H54 (cell line): ENCODE measurements around the gene PLSCR3.

Source experiments
- DNase-seq: peaks from one replicate; pipeline ENCODE4 v3.0.0; 2011; ENCODE audit warnings: low spot score, mixed read lengths; ENCODE audit not compliant: insufficient read length
- FAIRE-seq: peaks from 3 replicates; lab custom pipeline; 2011; peaks lifted over from hg19 to GRCh38; lab: Jason Lieb, UNC
- POLR2A ChIP-seq: IDR thresholded peaks from 2 replicates; pipeline ENCODE4 v1.6.1; 2011; ENCODE audit warnings: low read depth, mild to moderate bottlenecking, low read length

The PLSCR3 gene

GRCh38 chr17:7351665-7352502 is 42.4 kb downstream of the PLSCR3 start, which contains the start of gene KCTD11:
Gene KCTD11 (plus strand): TSS chr17:7352162.
- DNase-seq (peak; percentile 94), FAIRE-seq (no peak)
- TF ChIP-seq POLR2A: peak; percentile 71

DNA sequence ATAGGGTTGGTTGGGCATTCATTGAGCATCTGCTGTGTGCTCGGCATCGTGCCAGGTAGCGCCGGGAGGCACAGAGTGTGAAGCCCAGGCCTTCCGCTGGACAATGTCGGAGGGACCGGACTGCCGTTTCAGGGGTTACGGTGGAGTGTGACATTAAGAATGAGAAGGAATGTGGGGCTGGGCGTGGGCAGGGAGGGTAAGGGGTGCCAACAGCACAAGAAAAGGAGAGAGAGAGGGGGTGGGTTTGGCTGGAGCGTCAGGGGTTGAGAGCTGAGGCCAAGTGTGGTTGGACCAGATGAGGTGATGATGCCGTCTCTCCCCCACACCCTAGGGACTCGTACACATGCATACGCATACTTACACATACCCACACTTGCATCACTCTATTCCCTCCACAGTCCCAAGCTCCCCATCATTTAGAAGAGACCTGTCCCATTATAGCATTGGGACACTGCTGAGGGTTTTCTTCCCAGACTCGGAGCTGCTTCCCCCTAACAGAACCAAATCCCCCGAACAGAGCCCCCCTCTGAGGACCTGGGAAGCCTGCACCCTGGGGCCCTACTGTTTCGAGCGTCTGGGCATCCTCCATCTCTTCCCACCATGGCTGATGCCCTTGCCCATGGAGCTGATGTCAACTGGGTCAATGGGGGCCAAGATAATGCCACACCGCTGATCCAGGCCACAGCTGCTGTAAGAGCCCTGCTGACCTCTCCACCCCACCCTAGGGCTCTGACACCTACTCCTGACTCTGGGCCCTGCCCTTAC is 45.7 kb downstream of the PLSCR3 start:
- FAIRE-seq (no peak), DNase-seq (no peak)
- no peak for TF ChIP-seq POLR2A

GRCh38 chr17:7347630-7348477 is 46.5 kb downstream of the PLSCR3 start:
- DNase-seq (no peak), FAIRE-seq (no peak)
- no peak for TF ChIP-seq POLR2A

DNA sequence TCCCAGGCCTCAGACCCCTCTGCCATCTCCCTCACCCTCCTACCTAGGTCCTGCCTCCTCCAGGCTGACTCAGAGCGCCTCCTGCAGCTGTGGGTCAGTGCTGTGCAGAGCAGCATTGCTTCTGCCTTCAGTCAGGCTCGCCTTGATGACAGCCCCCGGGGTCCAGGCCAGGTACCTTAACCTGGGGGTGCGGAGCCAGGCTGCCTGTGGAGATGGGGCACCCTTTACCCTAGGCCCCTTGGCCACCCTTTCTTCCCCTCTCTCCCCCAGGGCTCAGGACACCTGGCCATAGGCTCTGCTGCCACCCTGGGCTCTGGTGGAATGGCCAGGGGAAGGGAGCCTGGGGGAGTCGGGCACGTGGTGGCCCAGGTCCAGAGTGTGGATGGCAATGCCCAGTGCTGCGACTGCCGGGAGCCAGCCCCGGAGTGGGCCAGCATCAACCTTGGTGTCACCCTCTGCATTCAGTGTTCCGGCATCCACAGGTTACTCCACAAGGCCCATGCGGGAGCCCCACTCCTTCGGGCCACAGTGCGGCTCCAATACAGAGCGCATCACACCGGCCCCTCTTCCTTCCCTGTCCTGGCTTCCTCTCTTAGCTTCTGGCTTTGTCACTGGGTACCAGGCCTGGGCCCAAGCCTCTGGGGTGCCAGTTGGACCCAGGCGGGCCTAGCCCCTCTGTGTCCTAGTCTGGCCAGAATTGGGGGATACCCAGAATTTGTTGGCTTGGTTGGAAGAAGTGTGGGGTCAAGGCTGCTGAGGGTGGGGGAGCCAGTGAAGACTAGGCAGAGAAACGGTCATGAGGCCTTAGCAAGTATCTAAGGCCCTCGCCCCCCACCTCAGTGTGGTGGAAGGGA is 47.3 kb downstream of the PLSCR3 start:
- no peak for TF ChIP-seq POLR2A
- no peak for DNase-seq
- no peak for FAIRE-seq

- FAIRE-seq: no peak
- DNase-seq: no peak
- TF ChIP-seq POLR2A: no peak
Observed at GRCh38 chr17:7343250-7343649, 51.1 kb downstream of the PLSCR3 start.

GRCh38 chr17:7341842-7342241 is 52.5 kb downstream of the PLSCR3 start:
- TF ChIP-seq POLR2A: no peak
- FAIRE-seq: no peak
- DNase-seq: no peak

DNA sequence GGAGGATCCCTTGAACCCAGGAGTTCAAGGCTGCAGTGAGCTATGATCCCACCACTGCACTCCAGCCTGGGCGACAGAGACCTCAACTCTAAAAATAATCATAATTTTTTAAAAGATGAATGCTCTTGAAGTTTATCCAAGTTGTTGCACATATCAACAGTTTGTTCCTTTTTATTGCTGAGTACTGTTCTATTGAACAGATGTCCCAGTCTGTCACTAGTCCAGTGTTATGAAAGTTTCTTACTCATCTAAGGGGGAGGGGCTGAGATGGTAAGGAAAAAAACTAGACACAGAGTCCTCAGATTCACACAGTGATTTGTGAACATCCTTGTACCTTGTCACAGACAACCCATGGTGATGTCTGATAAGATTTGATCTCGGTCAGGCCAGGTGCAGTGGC is 54.1 kb downstream of the PLSCR3 start:
- TF ChIP-seq POLR2A: no peak
- FAIRE-seq (no peak), DNase-seq (no peak)
